Left lobe of liver (tissue), 2 donors: ENCODE data around the gene SCTR. TPM values are rescaled to one million over a fixed set of nuclear protein-coding genes. Genes with fewer than 3 reads are reported as not detected.

Source experiments
- ATAC-seq: fragments of 200-7000 bp; cut with Tn5 transposase; one replicate; pipeline ENCODE4 v1.9.1; 2020; ENCODE audit warnings: mild to moderate bottlenecking, moderate library complexity
- DNase-seq: peaks from one replicate; pipeline ENCODE4 v3.0.0-alpha.2; 2020; ENCODE audit warnings: low spot score
- total RNA-seq: library from RNA; stranded (reverse); gene quantifications from one replicate; pipeline ENCODE4 v1.2.1, GENCODE V29; 2021
- donor health status: DM: no; HTN: no; CAD: no; lungs with moderate emphysema.
- donor health status: DM: no; HTN: yes; CAD: no.

SCTR gene
- total RNA-seq, 1 donor from 2014 or later, result 0.10 TPM

DNA sequence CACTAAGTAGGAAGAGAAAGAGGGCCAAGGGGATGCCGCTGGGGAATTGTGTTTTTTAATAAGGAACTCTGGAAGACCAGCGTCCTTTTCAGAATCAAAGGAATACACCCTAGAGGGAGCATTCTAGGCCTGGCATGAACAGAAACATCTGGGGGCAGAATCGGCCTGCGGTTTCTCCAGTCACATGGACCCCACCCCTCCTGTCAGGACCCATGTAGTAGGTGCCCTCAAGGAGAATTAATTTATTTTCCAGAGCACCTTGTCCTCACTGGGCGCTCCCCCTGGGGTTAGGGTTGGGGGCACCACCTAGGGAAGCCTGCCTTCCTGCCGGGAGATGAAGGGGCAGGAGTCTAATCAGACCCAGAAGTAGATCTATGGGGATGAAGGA, 48.4 kb downstream of the SCTR start:
- ATAC-seq (no peak), DNase-seq (no peak)

- DNase-seq (peak; percentile 30), ATAC-seq (no peak)
Observed at GRCh38 chr2:119475225-119475856, 48.9 kb downstream of the SCTR start.

DNA sequence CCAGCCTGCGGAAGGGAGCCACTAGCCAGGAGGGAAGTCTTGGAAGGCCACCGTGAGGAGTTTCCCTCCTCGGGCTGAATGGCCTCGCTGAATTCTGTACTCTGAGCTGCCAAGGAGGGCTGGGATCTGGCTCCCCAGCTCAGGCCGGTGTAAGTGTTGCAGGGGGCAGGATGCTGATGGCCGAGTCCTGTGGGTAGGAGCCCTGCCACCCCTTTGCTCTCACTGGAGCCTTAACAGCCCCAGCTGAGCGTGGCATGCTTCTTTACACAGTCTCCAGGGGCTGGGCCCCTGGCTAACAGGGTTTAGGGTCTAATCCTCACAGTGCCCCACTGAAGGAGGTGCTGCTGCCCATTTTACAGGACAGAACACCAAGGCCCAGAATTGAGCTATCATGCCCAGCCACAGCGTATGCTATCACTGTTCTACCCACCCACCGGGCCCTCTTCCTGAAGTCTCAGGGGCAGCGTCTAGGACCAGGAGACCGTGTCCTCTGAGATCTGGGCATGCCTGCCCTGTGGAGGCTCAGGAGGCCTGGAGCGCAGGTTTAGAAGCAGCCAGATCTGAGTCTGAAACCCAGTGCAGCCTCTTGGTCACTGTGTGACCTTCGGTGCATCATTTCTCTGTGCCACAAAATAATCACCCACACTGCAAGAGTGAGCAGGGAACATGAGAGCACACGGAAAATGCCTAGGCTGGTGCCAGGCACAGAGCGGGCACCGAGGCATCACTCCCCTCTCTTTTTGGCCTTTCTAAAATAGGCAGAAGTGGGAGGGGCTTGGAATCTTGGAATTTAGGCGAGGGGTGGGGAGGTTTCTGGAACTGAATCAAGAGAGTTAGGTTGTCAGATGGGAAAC, 49.7 kb downstream of the SCTR start:
- DNase-seq, result peak; percentile 23
- ATAC-seq, result no peak

GRCh38 chr2:119473621-119474370, 50.5 kb downstream of the SCTR start:
- ATAC-seq, result no peak
- DNase-seq, result no peak

GRCh38 chr2:119472749-119473148, 51.5 kb downstream of the SCTR start:
- ATAC-seq (no peak), DNase-seq (no peak)

DNA sequence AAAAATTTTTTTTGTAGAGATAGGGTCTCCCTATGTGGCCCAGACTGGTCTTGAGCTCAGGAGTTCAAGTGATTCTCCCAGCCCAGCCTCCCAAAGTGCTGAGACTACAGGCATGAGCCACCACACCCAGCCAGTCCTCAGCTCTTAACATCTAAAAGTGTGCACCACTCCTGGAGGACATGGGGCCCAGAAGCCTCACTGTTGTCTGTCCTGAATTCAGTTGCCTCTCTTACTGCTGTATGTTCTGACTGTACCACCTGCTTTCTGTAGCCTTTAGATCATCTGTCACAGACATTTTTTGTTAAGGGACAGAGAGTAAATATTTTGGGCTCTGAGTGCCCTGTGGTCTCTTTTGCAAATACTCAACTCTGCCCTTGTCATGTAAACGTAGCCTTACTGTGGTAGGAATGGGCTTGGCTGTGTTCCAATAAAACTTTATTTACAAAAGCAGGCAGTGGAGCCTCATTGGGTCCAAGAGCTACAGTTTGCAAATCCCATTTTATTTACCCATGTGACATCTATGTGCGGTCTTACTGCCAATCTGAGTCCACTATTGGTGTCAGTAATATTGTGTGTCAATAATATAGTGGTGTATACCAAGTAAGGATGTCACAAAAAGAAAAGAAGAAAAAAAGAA, 54.5 kb downstream of the SCTR start:
- peak; percentile 44 for ATAC-seq

GRCh38 chr2:119469131-119469530, 55.2 kb downstream of the SCTR start:
- no peak for DNase-seq
- ATAC-seq, result no peak

More for the DNA sequence above, 54.5 kb downstream of the SCTR start:
- no peak for DNase-seq

DNA sequence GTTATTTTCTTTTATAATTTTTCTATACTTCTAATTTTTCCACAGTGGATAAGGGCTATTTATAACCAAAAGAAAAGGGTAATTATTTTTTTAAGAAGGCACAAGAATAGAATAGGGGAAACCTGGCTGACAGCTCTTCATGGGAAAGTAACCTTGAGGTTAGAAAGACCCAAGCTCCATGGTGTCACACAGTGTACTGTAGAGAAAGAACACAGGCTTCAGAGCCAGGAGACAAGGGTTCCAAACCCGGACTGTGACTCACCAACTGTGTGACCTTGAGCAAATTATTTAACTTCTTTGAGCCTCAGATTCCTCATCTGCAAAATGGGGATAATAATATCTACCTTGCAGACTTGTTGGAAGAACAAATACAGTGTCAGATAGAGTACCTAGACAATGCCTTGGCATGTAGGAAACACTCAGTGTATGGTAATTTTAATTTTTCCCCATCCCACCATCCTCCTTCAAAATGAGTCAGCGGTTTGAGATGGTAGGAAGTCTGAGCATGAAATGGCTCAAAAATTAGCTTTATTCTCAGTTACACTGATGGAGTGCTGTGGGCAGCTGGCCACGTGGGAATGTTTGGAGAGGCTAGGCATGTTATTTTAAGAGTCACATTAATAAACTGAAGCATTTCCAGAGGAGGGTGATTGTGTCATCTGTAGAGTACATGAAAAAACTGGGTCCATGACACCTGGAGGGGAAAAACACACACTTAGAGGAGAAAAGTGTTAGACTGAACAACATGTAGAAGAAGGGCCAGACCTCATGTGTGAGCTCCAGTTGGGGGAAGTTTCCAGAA, 55.9 kb downstream of the SCTR start:
- DNase-seq, result no peak
- no peak for ATAC-seq

- ATAC-seq (no peak), DNase-seq (no peak)
Observed at GRCh38 chr2:119466373-119466772, 57.9 kb downstream of the SCTR start.

- DNase-seq (no peak), ATAC-seq (no peak)
Observed at GRCh38 chr2:119465687-119466086, 58.6 kb downstream of the SCTR start.

DNA sequence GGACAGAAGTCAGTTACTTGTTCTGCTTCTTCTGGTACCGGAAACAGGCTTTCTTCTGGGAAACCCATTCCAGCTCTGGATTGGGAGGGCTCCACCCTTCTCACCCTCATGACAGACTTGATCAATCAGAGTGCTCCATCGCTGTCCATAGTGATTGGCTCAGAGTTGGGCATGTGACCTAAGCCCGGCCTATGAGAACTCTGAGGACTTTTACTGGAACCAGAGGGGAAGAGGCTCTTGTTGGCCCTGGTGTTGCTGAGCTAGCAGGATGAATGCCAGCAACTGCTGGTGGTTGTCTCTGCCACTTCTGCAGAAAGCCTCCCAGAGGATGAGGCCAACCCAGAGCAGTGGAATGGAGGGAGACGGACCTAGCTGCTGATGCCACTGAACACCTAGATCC, 59.3 kb downstream of the SCTR start:
- peak; percentile 70 for ATAC-seq
- no peak for DNase-seq

DNA sequence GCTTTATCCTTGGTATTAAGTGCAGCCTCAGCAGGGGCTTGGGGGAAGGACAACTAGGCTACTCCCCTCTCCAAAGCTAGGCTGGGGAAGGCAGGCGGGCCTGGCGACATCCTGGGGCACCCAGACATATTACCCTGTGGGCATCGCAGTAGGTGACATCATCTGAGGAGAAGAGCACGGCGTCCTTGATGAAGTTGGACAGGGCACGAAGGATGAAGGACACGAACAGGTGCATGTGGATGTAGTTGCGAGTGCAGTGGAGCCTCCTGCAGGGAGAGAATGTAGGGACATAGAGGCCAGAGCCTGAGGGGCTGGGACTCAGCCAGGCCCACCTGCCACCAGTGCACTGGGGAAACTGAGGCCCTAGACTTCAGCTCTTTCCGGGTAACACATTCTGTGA, 60.3 kb downstream of the SCTR start:
- DNase-seq (no peak), ATAC-seq (no peak)

- ATAC-seq (no peak), DNase-seq (no peak)
Observed at GRCh38 chr2:119463136-119463535, 61.1 kb downstream of the SCTR start.

DNA sequence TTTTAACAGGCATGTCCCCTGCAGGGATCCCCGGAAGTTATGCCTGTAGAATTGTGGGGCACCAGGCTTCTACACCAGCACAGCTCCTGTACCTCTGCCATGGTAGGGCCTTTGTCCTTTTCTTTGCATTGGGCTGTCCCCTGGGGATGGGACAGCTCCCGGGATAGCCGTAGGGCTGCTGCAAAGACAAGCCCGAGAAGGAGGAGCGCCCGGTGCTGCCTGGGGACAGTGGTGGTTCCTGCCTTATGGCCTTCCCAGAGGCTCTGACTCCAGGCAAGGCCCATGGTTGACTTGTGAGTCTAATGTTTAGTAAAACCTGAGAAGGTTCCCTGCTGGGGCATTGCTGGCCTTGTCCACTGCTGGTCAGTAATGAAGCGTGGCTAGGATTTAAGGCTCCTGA, 61.7 kb downstream of the SCTR start:
- DNase-seq, result no peak
- no peak for ATAC-seq

- DNase-seq (no peak), ATAC-seq (no peak)
Observed at GRCh38 chr2:119461811-119462210, 62.5 kb downstream of the SCTR start.

DNA sequence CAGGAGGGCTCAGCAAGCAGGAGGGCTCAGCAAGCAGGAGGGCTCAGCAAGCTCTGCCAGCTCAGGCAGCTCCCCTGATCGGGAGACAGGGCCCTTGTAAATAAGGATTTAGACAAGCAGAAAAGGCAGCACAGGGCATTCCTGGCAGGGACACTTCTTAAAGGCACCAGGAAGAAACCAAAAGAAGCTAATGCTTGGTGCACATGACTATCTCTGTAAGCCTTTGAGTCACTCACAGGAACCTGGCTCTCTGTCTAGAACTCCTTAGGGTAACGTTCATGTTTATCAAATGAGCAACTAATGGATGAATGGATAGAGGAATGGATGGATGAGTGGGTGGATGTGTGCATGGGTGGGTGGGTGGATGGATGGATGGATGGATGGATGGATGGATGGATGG, 64.2 kb downstream of the SCTR start:
- DNase-seq, result no peak
- no peak for ATAC-seq

DNA sequence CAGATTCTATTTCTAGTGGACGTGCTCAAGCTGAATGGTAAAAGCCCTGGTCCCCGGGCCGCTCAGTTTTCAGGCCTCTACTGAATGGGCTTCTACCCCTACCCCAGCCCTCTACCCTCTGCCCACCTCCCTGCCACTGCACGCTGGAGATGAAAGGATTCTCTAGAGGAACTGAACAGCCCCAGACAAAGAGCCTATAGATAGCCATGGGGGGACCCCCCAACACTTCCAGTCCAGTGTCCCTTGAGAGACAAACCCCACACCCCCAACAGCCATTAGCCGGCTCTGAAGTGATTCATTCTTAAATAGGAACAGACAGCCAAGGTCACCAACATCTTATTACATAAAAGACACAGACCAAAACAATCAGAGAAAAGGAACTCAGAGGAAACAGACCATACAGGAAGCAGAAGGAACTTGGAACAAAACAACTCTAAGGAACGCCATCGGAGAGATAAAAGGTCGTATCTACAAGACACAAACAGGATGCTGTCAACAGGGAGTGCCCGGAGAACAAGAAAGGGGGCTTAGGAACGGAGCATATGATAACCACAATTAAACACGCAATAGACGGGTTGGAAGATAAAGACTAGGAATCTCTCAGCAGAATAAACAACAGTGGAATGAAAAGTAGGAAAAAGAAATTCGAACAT, 69.1 kb downstream of the SCTR start:
- ATAC-seq (peak; percentile 41), DNase-seq (no peak)

DNA sequence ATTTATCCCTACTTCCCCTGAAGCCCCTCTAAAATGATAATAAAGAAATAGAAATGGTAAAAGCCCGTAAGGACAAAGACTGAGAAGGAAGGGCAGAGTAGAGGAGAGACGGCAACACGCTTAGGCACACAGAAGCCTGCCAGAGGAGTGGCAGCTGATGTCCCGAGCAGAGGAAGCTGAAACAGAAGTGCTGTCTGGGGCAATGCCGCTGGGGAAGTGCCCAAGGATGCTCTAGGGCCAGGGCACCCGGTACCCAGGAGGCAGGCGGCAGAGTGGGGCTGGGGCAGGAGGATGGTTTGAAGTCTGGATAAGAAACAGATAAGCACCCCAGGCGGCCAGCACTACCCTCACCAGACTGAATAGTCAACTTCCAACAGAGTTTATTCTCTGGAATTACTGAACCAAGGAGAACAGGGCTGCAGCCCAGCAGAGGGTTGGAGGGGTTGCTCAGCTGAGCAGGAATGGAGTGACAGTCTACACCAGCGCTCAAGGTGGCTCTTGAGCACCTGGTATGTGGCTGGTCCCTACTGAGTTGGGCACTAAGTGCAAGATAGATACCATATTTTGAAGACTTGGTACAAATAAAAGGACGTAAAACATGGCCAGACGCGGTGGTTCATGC, 70.2 kb downstream of the SCTR start:
- ATAC-seq (peak; percentile 9), DNase-seq (no peak)

- ATAC-seq, result peak; percentile 12
- no peak for DNase-seq
Observed at GRCh38 chr2:119451336-119452050, 72.8 kb downstream of the SCTR start.
